Stimulated activated CD4-positive, alpha-beta T cell treated with anti-CD3 and anti-CD28 coated beads, Interleukin-1b, Interleukin-23, amount 100 ng/mL, for 48 hours (primary cell): ENCODE data around the gene PPP1R3A.
"Not testable (repeated sequence)": the region's sequence is repeated elsewhere in the genome, so short reads cannot be mapped to it uniquely, and the experiment has no call there.

Source experiments
- DNase-seq: peaks from one replicate; pipeline ENCODE4 v3.0.0-alpha.2; 2020

PPP1R3A gene

GRCh38 chr7:113918946-113919345 lies at the start of gene PPP1R3A:
TSS of gene PPP1R3A (minus strand) at chr7:113919009. CDS start at chr7:113918996, 13 bp downstream.
- no peak for DNase-seq

- DNase-seq: no peak
These were observed 44.5 kb upstream of the PPP1R3A start for GRCh38 chr7:113963356-113963755.

GRCh38 chr7:113959910-113960309 lies 41.1 kb upstream of the PPP1R3A start:
- no peak for DNase-seq

- no peak for DNase-seq
These were observed 36.3 kb upstream of the PPP1R3A start for GRCh38 chr7:113955157-113955556.

- no peak for DNase-seq
These were observed 34.7 kb upstream of the PPP1R3A start for GRCh38 chr7:113953553-113953952.

- no peak for DNase-seq
These were observed 26.5 kb upstream of the PPP1R3A start for GRCh38 chr7:113945018-113945938.

GRCh38 chr7:113936982-113937381 lies 18.2 kb upstream of the PPP1R3A start:
- DNase-seq: no peak

- DNase-seq: no peak
These were observed 17.7 kb upstream of the PPP1R3A start for GRCh38 chr7:113936535-113936934.

- not testable (repeated sequence) for DNase-seq
These were observed 10.6 kb upstream of the PPP1R3A start for GRCh38 chr7:113929389-113929788.

GRCh38 chr7:113928112-113928511 lies 9.3 kb upstream of the PPP1R3A start:
- DNase-seq: no peak

- DNase-seq: no peak
These were observed 3.2 kb upstream of the PPP1R3A start for GRCh38 chr7:113922049-113922448.

GRCh38 chr7:113921363-113921762 lies 2.6 kb upstream of the PPP1R3A start:
- DNase-seq: no peak

GRCh38 chr7:113917840-113918239 lies 969 bp downstream of the PPP1R3A start:
- DNase-seq: no peak

- DNase-seq: no peak
These were observed 2.9 kb downstream of the PPP1R3A start for GRCh38 chr7:113915956-113916355.

- no peak for DNase-seq
These were observed 5.9 kb downstream of the PPP1R3A start for GRCh38 chr7:113912876-113913275.

- no peak for DNase-seq
These were observed 11.2 kb downstream of the PPP1R3A start for GRCh38 chr7:113907617-113908016.

GRCh38 chr7:113904521-113904920 lies 14.3 kb downstream of the PPP1R3A start:
- no peak for DNase-seq

- no peak for DNase-seq
These were observed 26.0 kb downstream of the PPP1R3A start for GRCh38 chr7:113892818-113893217.

- DNase-seq: no peak
These were observed 27.0 kb downstream of the PPP1R3A start for GRCh38 chr7:113891828-113892227.

GRCh38 chr7:113891031-113891350 lies 27.8 kb downstream of the PPP1R3A start:
- DNase-seq: no peak

- DNase-seq: no peak
These were observed 28.3 kb downstream of the PPP1R3A start for GRCh38 chr7:113890331-113891030.

- DNase-seq: no peak
These were observed 35.7 kb downstream of the PPP1R3A start for GRCh38 chr7:113883096-113883495.

- no peak for DNase-seq
These were observed 38.2 kb downstream of the PPP1R3A start for GRCh38 chr7:113880559-113880958.

- DNase-seq: no peak
These were observed 40.3 kb downstream of the PPP1R3A start for GRCh38 chr7:113878394-113878992.
